ENCODE data around the gene GIT1.

DNA sequence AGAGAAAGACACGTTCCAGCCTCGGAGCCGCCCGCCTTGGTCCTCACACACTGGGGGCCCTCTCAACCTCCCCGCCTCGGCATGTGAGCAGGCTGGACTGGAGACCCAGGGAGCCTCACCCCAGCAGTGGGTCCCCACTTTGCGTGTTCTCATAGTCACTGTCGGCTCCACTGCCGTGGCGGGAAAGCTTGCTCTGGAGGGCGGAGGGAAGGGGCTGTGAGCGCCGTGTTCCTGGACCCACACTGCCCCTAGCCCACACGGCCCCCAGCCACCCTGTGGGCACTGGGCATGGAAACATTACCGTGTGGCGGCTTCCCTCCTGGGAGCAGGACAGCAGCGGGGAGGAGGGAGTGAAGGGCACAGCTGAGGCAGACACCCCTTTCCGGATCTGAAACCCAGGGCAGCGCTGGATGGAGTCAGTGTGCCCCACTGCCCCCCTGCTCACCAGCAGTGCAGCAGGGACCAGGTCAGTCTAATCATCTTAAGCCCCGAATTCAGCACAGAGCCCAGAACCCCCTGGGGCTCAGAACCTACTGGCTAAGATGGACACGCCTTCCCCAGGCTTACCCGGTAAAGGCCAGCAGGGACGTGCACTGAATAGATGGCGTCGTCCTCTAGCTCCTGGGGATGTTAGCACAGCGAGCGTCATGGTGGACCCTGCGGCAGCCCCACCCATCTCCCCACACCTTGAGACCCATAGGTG lies 13.8 kb downstream of the GIT1 start:
- TF ChIP-seq, protein P1, sequence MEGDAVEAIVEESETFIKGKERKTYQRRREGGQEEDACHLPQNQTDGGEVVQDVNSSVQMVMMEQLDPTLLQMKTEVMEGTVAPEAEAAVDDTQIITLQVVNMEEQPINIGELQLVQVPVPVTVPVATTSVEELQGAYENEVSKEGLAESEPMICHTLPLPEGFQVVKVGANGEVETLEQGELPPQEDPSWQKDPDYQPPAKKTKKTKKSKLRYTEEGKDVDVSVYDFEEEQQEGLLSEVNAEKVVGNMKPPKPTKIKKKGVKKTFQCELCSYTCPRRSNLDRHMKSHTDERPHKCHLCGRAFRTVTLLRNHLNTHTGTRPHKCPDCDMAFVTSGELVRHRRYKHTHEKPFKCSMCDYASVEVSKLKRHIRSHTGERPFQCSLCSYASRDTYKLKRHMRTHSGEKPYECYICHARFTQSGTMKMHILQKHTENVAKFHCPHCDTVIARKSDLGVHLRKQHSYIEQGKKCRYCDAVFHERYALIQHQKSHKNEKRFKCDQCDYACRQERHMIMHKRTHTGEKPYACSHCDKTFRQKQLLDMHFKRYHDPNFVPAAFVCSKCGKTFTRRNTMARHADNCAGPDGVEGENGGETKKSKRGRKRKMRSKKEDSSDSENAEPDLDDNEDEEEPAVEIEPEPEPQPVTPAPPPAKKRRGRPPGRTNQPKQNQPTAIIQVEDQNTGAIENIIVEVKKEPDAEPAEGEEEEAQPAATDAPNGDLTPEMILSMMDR (IDR thresholded peaks at IDR 0.05): no peak
- no peak for TF ChIP-seq POLR2A (IDR thresholded peaks at IDR 0.05)

Measured in adrenal gland (tissue), 5 donors.